Measurements from ENCODE around the gene HTATIP2.

GRCh38 chr11:20387261-20388095 lies 24.0 kb downstream of the HTATIP2 start, which contains the start of gene PRMT3:
- peak; percentile 94 for TF ChIP-seq POLR2A (IDR thresholded peaks at IDR 0.05; ENCODE audit: low read length)
- TF ChIP-seq GATA1 (IDR thresholded peaks at IDR 0.05; ENCODE audit: low read depth, low read length): no peak
